GM12801 (cell line): ENCODE data around the gene LPIN3.

Source experiments
- TF ChIP-seq, protein P1 (sequence below): IDR thresholded peaks from one replicate; pipeline ENCODE4 v1.5.1; 2011; ENCODE audit warnings: control low read depth; ENCODE audit not compliant: insufficient read length; ENCODE audit errors: extremely low read depth

Gene LPIN3

DNA sequence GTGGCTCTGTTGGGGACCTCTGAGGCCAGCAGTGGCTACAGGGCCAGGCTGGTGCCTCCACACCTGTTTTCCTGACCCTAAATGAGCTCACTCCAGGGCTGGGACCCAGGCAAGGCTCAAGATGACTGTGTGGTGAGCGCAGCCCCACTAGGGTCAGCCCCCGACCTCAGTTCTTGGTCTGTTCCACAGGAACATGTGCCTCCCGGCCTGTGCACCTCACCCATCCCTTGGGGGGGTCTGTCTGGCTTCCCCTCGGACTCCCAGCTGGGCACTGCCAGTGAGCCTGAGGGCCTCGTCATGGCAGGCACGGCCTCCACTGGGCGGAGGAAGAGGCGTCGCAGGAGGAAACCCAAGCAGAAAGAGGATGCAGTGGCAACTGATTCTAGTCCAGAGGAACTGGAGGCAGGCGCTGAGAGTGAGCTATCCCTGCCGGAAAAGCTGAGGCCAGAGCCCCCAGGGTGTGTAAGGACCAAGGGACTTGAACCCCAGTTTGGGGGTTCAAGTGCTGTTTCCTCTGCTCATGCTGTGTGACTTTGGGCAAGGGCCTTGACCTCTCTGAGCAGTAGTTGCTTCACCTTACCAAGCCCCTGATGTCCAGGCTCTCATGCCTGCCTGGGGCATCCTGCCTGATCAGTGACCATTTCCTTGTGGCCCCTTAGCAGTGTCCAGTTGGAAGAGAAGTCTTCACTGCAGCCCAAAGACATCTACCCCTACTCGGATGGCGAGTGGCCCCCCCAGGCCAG is 8.0 kb downstream of the LPIN3 start:
- TF ChIP-seq, protein P1, sequence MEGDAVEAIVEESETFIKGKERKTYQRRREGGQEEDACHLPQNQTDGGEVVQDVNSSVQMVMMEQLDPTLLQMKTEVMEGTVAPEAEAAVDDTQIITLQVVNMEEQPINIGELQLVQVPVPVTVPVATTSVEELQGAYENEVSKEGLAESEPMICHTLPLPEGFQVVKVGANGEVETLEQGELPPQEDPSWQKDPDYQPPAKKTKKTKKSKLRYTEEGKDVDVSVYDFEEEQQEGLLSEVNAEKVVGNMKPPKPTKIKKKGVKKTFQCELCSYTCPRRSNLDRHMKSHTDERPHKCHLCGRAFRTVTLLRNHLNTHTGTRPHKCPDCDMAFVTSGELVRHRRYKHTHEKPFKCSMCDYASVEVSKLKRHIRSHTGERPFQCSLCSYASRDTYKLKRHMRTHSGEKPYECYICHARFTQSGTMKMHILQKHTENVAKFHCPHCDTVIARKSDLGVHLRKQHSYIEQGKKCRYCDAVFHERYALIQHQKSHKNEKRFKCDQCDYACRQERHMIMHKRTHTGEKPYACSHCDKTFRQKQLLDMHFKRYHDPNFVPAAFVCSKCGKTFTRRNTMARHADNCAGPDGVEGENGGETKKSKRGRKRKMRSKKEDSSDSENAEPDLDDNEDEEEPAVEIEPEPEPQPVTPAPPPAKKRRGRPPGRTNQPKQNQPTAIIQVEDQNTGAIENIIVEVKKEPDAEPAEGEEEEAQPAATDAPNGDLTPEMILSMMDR = no peak

DNA sequence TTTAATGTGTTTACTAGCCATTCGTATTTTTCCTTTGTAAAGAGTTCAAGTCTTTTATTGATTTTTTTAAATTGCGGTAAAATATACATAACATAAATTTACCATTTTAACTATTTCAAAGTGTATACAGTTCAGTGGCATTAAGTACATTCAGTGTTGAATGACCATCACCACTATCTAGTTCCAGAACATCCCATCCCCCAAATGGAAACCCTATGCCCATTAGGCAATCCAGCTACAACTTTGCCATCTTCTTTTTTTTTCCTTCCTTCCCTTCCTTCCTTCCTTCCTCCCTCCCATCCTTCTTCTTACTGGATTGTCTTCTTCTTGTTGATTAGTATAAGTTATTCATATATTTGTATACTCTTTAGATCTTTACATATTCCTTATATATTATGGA is 8.6 kb downstream of the LPIN3 start:
- TF ChIP-seq, protein P1 = no peak

DNA sequence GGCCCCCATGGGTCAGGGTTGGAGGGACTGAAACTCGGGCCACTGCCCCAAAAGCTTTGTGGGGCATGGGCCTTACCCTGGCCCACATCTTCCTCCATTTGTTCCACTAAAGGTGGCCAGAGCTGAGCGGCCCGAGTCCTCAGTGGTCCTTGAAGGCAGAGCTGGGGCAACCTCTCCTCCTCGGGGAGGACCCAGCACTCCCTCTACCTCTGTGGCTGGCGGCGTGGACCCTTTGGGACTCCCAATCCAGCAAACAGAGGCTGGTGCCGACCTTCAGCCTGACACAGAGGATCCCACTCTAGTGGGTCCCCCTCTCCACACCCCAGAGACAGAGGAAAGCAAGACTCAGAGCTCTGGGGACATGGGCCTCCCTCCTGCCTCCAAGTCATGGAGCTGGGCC is 9.3 kb downstream of the LPIN3 start:
- TF ChIP-seq, protein P1 = no peak

DNA sequence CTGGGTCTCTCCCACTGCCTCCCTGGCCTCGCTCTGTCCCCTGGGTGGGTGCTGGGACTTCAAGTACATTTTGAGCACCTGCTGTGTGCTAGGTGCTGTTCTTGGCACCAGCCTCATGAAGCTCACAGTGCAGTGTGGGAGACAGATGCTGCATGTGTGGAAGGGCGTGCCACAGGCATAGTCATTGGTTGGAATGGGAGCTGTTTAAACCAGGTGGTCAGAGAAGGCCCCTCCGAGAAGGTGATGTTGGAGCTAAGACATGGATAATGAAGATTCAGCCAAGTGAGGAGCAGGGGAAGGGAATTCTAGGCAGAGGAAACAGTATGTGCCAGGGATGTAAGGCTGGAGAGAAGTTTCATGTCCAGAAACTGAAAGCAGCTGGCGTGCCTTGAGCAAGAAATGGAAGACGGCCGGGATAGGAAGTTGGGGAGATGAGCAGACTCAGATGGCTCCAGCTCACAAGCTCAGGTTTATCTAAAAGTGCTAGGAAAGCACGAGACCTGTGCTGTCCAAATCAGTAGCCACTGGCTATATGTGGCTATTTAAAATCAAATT is 9.9 kb downstream of the LPIN3 start:
- TF ChIP-seq, protein P1 = no peak

DNA sequence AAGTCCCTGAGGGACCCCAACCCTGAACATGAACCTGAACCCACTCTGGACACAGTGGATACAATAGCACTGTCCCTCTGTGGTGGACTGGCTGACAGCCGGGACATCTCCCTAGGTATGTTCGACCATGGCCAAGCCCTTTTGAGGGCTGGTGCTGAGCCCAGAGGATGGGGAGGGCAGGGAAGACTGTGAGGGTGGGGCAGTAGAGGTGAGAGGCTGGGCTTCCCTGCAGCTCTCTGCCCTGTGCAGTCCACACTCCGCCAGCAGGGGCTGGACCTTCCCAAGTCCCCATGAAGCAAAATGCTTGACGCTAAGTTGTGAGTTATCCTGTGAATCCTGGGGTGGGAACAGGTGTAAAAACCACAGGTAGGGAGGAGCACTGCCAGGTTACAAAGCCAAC is 11.5 kb downstream of the LPIN3 start:
- TF ChIP-seq, protein P1 = no peak

DNA sequence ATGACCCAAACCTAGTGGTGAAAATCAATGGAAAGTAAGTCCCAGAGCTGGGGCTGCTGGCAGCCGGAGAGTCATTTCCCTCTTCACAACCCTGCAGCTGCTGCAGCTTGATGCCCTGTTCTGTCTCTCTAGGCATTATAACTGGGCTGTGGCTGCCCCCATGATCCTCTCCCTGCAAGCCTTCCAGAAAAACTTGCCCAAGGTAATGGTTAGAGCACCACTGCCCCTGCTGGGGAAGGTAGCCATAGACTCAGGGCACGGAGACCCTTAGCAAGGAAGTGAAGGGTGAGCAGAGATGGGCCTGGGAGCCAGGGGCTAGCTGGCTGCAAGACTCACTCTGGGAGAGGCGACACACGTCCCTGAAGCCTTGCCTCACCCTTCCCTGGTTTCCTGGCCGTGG is 12.0 kb downstream of the LPIN3 start:
- TF ChIP-seq, protein P1 = no peak

DNA sequence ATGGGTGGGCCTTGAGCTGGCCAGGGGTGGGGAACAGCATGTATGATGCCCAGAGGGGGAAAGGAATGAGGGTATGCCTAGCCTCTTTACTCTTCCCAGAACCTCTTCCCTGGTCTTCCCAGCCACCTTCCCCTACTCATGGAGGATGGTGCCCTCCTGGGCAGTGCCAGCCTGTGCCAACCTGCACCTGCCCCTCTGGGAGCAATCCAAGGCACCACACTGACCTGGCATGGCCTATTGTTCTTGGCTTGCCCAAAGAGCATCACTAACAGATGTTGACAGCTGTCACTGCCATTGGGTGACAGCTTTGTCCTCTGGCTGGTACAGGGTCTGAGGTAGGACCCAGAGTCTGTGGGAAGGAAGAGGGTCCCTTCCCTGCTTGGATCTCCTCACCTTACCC is 12.9 kb downstream of the LPIN3 start:
- TF ChIP-seq, protein P1 = no peak
